RWPE1 (cell line): Measurements from ENCODE around the gene PLIN1.

Source experiments
- CTCF ChIA-PET: fragments of 350-600 bp; sonication (Branson Sonifier 250); formaldehyde crosslinking; extraction: SDS; loops from one replicate; lab custom pipeline; 2021; lab: Yijun Ruan, JAX
- POLR2A ChIA-PET: fragments of 400-600 bp; formaldehyde crosslinking; extraction: SDS; loops from one replicate; lab custom pipeline; 2020; ENCODE audit warnings: antibody characterized with exemption; ENCODE audit not compliant: low non-redundant PET; lab: Yijun Ruan, JAX
- DNase-seq: peaks from one replicate; pipeline ENCODE4 v3.0.0; 2012; ENCODE audit warnings: low spot score
- H3K27ac ChIP-seq: fragments of 450-650 bp; 2 replicates; pipeline ENCODE4 v1.5.1; 2017
- CTCF ChIP-seq: fragments of 450-650 bp; conservative IDR thresholded peaks from 2 replicates; pipeline ENCODE4 v1.5.1; 2017; ENCODE audit warnings: low read depth, mild to moderate bottlenecking

PLIN1 gene

GRCh38 chr15:89668171-89668570, 11.0 kb downstream of the PLIN1 start:
- no peak for TF ChIP-seq CTCF
- DNase-seq = no peak
- ChIA-PET CTCF (interaction anchor here (0.5 to 1.6 kb wide), 3 partner anchors 22 to 114 kb away, joined by 3 to 6 read pairs (median 4); no protein-coding TSS in a partner anchor), POLR2A (no interaction called here)
- no peak overlapping the region for H3K27ac ChIP-seq

DNA sequence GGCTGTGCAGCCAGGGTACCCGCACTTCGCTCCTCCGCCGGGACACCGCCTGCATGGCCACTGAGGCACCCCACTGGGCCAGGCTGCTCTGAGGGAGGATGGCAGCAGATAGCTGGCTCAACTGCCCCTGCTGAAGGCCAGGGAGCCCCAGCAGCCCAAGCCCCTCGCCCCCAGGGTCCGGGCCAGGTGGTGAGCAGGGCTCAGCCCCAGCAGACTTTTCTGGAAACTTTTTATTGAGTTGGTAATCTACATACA, 11.5 kb downstream of the PLIN1 start:
- TF ChIP-seq CTCF = no peak
- ChIA-PET POLR2A (no interaction called here), CTCF (interaction anchor here (1.6 kb wide), 1 partner anchor 22 kb away, joined by 4 read pairs; no protein-coding TSS in a partner anchor)
- H3K27ac ChIP-seq = no peak overlapping the region
- no peak for DNase-seq

GRCh38 chr15:89666858-89667705, 12.1 kb downstream of the PLIN1 start:
- H3K27ac ChIP-seq = peak overlapping the region; percentile 62
- no peak for TF ChIP-seq CTCF
- CTCF ChIA-PET = interaction anchor here (1.6 kb wide), 1 partner anchor 21 kb away, joined by 4 read pairs; no protein-coding TSS in a partner anchor
- no peak for DNase-seq
- POLR2A ChIA-PET = no interaction called here

- DNase-seq = no peak
- CTCF ChIA-PET = interaction anchor here (0.6 kb wide), 1 partner anchor 1311 kb away, joined by 3 read pairs; no protein-coding TSS in a partner anchor
- peak overlapping the region; percentile 62 for H3K27ac ChIP-seq
- TF ChIP-seq CTCF = no peak
- POLR2A ChIA-PET = no interaction called here
Measured at GRCh38 chr15:89666184-89666857, 12.8 kb downstream of the PLIN1 start.

DNA sequence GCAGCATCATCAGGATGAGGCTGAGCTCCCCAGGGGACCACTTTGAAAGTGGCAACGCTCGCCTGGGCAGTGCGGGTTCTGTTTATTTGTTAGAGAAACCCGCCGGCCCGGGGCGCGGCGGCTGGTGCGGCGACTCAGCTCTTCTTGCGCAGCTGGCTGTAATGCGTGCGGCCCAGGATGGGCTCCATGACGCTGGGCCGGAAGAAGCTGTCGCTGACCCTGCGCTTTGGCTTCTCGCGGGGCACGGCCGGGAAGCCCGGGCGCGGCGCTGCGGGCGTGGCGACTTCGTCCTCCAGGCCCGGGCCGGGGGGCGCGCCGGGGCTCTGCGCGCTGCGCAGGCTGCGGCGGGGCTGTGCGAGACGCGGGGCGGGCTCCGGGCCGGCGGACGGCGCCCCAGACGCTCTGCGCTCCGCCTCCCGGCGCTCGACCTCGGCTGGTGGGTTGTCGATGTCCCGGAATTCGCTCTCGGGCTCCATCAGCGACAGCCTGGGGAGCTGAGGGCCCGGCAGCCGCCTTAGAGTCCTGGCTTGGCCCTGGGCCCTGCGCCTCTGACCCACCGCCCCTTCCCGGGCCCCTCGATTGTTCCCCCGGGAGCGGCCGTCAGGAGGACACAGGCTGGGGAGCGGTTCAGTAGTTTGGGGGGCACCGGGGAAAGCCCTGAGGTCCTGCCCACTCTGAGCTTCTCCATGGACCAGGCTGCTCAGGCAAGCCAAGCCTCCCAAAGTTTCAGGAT, 13.6 kb downstream of the PLIN1 start:
- CTCF ChIA-PET = interaction anchor here (0.6 to 0.7 kb wide), 2 partner anchors 11 to 1312 kb away, joined by 3 read pairs; no protein-coding TSS in a partner anchor
- peak overlapping the region; percentile 62 for H3K27ac ChIP-seq
- POLR2A ChIA-PET = no interaction called here
- peak; percentile 24 for DNase-seq
- TF ChIP-seq CTCF = no peak
